ENCODE data around the gene IFNL4. TPM values are rescaled to one million over a fixed set of nuclear protein-coding genes. Genes with fewer than 3 reads are reported as not detected.

IFNL4 gene
- polyA plus RNA-seq, 3 donors = not detected

- Mint-ChIP-seq H3K27me3 (ENCODE audit: low read depth in 3 of 3) (peaks cover 43 to 73% (median 63%) of the 10 kb centered on the region in 3 donors), H3K27ac (no peak overlapping the region), H3K9me3 (peaks cover 0 to 4% (median 2%) of the 10 kb centered on the region in 7 donors), H3K4me3 (peak overlapping the region in 1 of 2 donors; percentile 77), H3K36me3 (no peaks in the 10 kb centered on the region), H3K4me1 (no peaks in the 10 kb centered on the region)
- Histone ChIP-seq H3K9me3 (replicated peaks in 1 of 2; ENCODE audit: control insufficient read depth in 1 of 2, insufficient read depth in 1 of 2, low read length in 2 of 2) (no peaks in the 10 kb centered on the region), H2AFZ (ENCODE audit: insufficient read depth, low read depth, low read length, poor library complexity, severe bottlenecking) (no peak overlapping the region), H3K27me3 (ENCODE audit: control insufficient read depth in 2 of 2, insufficient read depth in 2 of 2, low read length in 2 of 2) (peaks cover 0 to 37% of the 10 kb centered on the region in 2 donors), H4K20me1 (ENCODE audit: insufficient read depth, low read length) (no peaks in the 10 kb centered on the region), H3K79me2 (ENCODE audit: insufficient read depth, low read length) (no peaks in the 10 kb centered on the region), H3K4me1 (ENCODE audit: control insufficient read depth in 1 of 2, insufficient read depth in 2 of 2, low read length in 2 of 2) (no peaks in the 10 kb centered on the region), H3K36me3 (replicated peaks in 1 of 2; ENCODE audit: control insufficient read depth in 1 of 2, insufficient read depth in 2 of 2, low read length in 2 of 2) (no peaks in the 10 kb centered on the region), H3K4me3 (replicated peaks in 1 of 3; ENCODE audit: low read depth in 2 of 3, low read length in 3 of 3) (no peak overlapping the region), H3K4me2 (replicated peaks; ENCODE audit: extremely low read depth, low read length, poor library complexity, severe bottlenecking) (no peak overlapping the region), H3K9ac (ENCODE audit: insufficient read depth, low read length, poor library complexity, severe bottlenecking) (no peak overlapping the region), H3K27ac (ENCODE audit: low read depth in 1 of 2, low read length in 2 of 2) (no peak overlapping the region)
- intact Hi-C loops (cut with micrococcal nuclease) = no loop called here
- no peak for TF ChIP-seq CTCF (IDR thresholded peaks at IDR 0.05)
- WGBS (ENCODE audit: insufficient coverage) = 90% methylated on average over 1 of the region's 1 CpG
- DNase-seq = no peak
Measured at GRCh38 chr19:39202998-39203355, 45.7 kb downstream of the IFNL4 start.

- no peak overlapping the region for H3K9ac ChIP-seq (ENCODE audit: insufficient read depth, low read length, poor library complexity, severe bottlenecking)
- no peak overlapping the region for H3K27ac Mint-ChIP-seq
- WGBS (ENCODE audit: insufficient coverage) = 93% methylated on average over 3 of the region's 3 CpGs
Measured at GRCh38 chr19:39200803-39201115, 47.9 kb downstream of the IFNL4 start.

More at GRCh38 chr19:39200803-39201115, 47.9 kb downstream of the IFNL4 start:
- H3K9me3 ChIP-seq (replicated peaks in 1 of 2; ENCODE audit: control insufficient read depth in 1 of 2, insufficient read depth in 1 of 2, low read length in 2 of 2) = peaks cover 0 to 9% of the 10 kb centered on the region in 2 donors
- DNase-seq = no peak
- H4K20me1 ChIP-seq (ENCODE audit: insufficient read depth, low read length) = no peaks in the 10 kb centered on the region
- Mint-ChIP-seq H3K4me1 (peaks cover 3% of the 10 kb centered on the region), H3K4me3 (no peak overlapping the region), H3K36me3 (peaks cover 0 to 2% of the 10 kb centered on the region in 2 donors), H3K9me3 (peaks cover 0 to 11% (median 2%) of the 10 kb centered on the region in 7 donors), H3K27me3 (ENCODE audit: low read depth in 3 of 3) (peaks cover 60 to 89% (median 76%) of the 10 kb centered on the region in 3 donors)
- H3K4me2 ChIP-seq (replicated peaks; ENCODE audit: extremely low read depth, low read length, poor library complexity, severe bottlenecking) = no peak overlapping the region
- H3K4me1 ChIP-seq (ENCODE audit: control insufficient read depth in 1 of 2, insufficient read depth in 2 of 2, low read length in 2 of 2) = no peaks in the 10 kb centered on the region
- no peak for TF ChIP-seq CTCF (IDR thresholded peaks at IDR 0.05)
- no peak overlapping the region for H2AFZ ChIP-seq (ENCODE audit: insufficient read depth, low read depth, low read length, poor library complexity, severe bottlenecking)
- peaks cover 10 to 58% of the 10 kb centered on the region in 2 donors for H3K27me3 ChIP-seq (ENCODE audit: control insufficient read depth in 2 of 2, insufficient read depth in 2 of 2, low read length in 2 of 2)
- H3K36me3 ChIP-seq (replicated peaks in 1 of 2; ENCODE audit: control insufficient read depth in 1 of 2, insufficient read depth in 2 of 2, low read length in 2 of 2) = no peaks in the 10 kb centered on the region
- H3K4me3 ChIP-seq (replicated peaks in 1 of 3; ENCODE audit: low read depth in 2 of 3, low read length in 3 of 3) = no peak overlapping the region
- no peaks in the 10 kb centered on the region for H3K79me2 ChIP-seq (ENCODE audit: insufficient read depth, low read length)
- H3K27ac ChIP-seq (ENCODE audit: low read depth in 1 of 2, low read length in 2 of 2) = no peak overlapping the region
- intact Hi-C loops (cut with micrococcal nuclease) = no loop called here

Data from CD14-positive monocyte (primary cell).